ENCODE measurements around the gene GPATCH4. TPM values are rescaled to one million over a fixed set of nuclear protein-coding genes. Genes with fewer than 3 reads are reported as not detected.

The GPATCH4 gene
- total RNA-seq, 1 experiment from 2014 or later, result 39.4 TPM

GRCh38 chr1:156574039-156574633 lies 27.1 kb downstream of the GPATCH4 start:
- Histone ChIP-seq H3K36me3 (ENCODE audit: control insufficient read depth in 1 of 2, insufficient read depth in 2 of 2, low read length in 2 of 2) (peaks cover 0 to 4% of the 10 kb centered on the region in 2 experiments; a peak in 1 of 4 replicates), H3K9ac (ENCODE audit: low read length) (no peak overlapping the region), H3K4me3 (replicated peaks in 1 of 2; ENCODE audit: low read depth in 1 of 2, low read length in 2 of 2) (no peak overlapping the region), H3K4me1 (ENCODE audit: control insufficient read depth in 1 of 2, insufficient read depth in 2 of 2, low read length in 2 of 2) (peaks cover 9 to 14% of the 10 kb centered on the region in 2 experiments), H3K4me2 (ENCODE audit: low read length) (no peak overlapping the region), H4K20me1 (ENCODE audit: insufficient read depth) (no peaks in the 10 kb centered on the region), H3K79me2 (ENCODE audit: insufficient read depth, low read length) (peaks cover 26% of the 10 kb centered on the region), H3K9me3 (ENCODE audit: control insufficient read depth in 1 of 2, insufficient read depth in 1 of 2, low read depth in 1 of 2, low read length in 2 of 2) (no peaks in the 10 kb centered on the region), H3K27ac (ENCODE audit: low read depth, low read length) (no peak overlapping the region), H2AFZ (ENCODE audit: low read depth, low read length, poor library complexity, severe bottlenecking) (no peak overlapping the region), H3K27me3 (ENCODE audit: insufficient read depth, low read length) (no peaks in the 10 kb centered on the region), H3K9me2 (ENCODE audit: insufficient read depth) (no peaks in the 10 kb centered on the region)
- ChIA-PET POLR2A (no interaction called here), RAD21 (ENCODE audit: low non-redundant PET in 1 of 2, low total read pairs in 2 of 2, uncharacterized antibody in 2 of 2, unreplicated experiment in 2 of 2) (no interaction called here), CTCF (no interaction called here)
- intact Hi-C loops (cut with micrococcal nuclease), result no loop called here
- TF ChIP-seq MAX (IDR thresholded peaks at IDR 0.05) (no peak), CTCF (IDR thresholded peaks at IDR 0.05 in 2 of 3, conservative IDR thresholded peaks at IDR 0.05 in 1 of 3; ENCODE audit: borderline replicate concordance in 1 of 3, insufficient read depth in 1 of 3, low read depth in 2 of 3, low read length in 2 of 3) (peak in 1 of 3 experiments; percentile 5; a peak in 1 of 6 replicates)
- BruUV-seq (replicated peaks), result no TSS peak
- ATAC-seq (no peak), DNase-seq (ENCODE audit: low read depth, low spot score) (no peak)

- H3K79me2 ChIP-seq (ENCODE audit: insufficient read depth, low read length), result peaks cover 26% of the 10 kb centered on the region
- ChIA-PET CTCF (no interaction called here), POLR2A (no interaction called here), RAD21 (ENCODE audit: low non-redundant PET in 1 of 2, low total read pairs in 2 of 2, uncharacterized antibody in 2 of 2, unreplicated experiment in 2 of 2) (no interaction called here)
- no peaks in the 10 kb centered on the region for H3K27me3 ChIP-seq (ENCODE audit: insufficient read depth, low read length)
- no peak overlapping the region for H3K27ac ChIP-seq (ENCODE audit: low read depth, low read length)
- no peaks in the 10 kb centered on the region for H3K9me3 ChIP-seq (ENCODE audit: control insufficient read depth in 1 of 2, insufficient read depth in 1 of 2, low read depth in 1 of 2, low read length in 2 of 2)
- peaks cover 9 to 14% of the 10 kb centered on the region in 2 experiments for H3K4me1 ChIP-seq (ENCODE audit: control insufficient read depth in 1 of 2, insufficient read depth in 2 of 2, low read length in 2 of 2)
- peaks cover 0 to 4% of the 10 kb centered on the region in 2 experiments; a peak in 1 of 4 replicates for H3K36me3 ChIP-seq (ENCODE audit: control insufficient read depth in 1 of 2, insufficient read depth in 2 of 2, low read length in 2 of 2)
- intact Hi-C loops (cut with micrococcal nuclease), result no loop called here
- no peak for DNase-seq (ENCODE audit: low read depth, low spot score)
- H2AFZ ChIP-seq (ENCODE audit: low read depth, low read length, poor library complexity, severe bottlenecking), result peak overlapping the region; percentile 35
- peak overlapping the region; percentile 99 for H3K4me2 ChIP-seq (ENCODE audit: low read length)
- no peak for ATAC-seq
- no peaks in the 10 kb centered on the region for H3K9me2 ChIP-seq (ENCODE audit: insufficient read depth)
- BruUV-seq (replicated peaks), result no TSS peak
- H3K4me3 ChIP-seq (replicated peaks in 1 of 2; ENCODE audit: low read depth in 1 of 2, low read length in 2 of 2), result peak overlapping the region; percentile 80 to 96
- H4K20me1 ChIP-seq (ENCODE audit: insufficient read depth), result no peaks in the 10 kb centered on the region
- H3K9ac ChIP-seq (ENCODE audit: low read length), result peak overlapping the region; percentile 81
- TF ChIP-seq TCF7L2 (IDR thresholded peaks at IDR 0.05; ENCODE audit: borderline replicate concordance, extremely low read depth, insufficient read depth, insufficient read length), result no peak
- no peak for TF ChIP-seq ZBTB33 (IDR thresholded peaks at IDR 0.05; ENCODE audit: extremely low read depth, insufficient replicate concordance, low read length)
- no peak for TF ChIP-seq EZH2 (IDR thresholded peaks at IDR 0.05)
- TF ChIP-seq SRF (IDR thresholded peaks at IDR 0.05; ENCODE audit: low read depth), result no peak
- TF ChIP-seq REST (IDR thresholded peaks at IDR 0.05; ENCODE audit: low read depth), result no peak
- TF ChIP-seq ZFX (IDR thresholded peaks at IDR 0.05), result no peak
- TF ChIP-seq POLR2A (IDR thresholded peaks at IDR 0.05; ENCODE audit: borderline replicate concordance, extremely low read depth, insufficient read depth, insufficient read length), result no peak
These were observed 28.6 kb downstream of the GPATCH4 start for GRCh38 chr1:156572663-156573018.

Data from HCT116 (cell line).